A673 (cell line): ENCODE data around the gene SMIM45.

Experiments
- BruUV-seq: library from RNA; stranded (reverse); fragments of 400-500 nt; replicated peaks from 2 replicates; lab custom pipeline; 2021; lab: Mats Ljungman, UMichigan
- CTCF ChIA-PET: fragments of 300-600 bp; sonication (Branson Sonifier 250); formaldehyde crosslinking; loops from one replicate; lab custom pipeline; 2022; ENCODE audit warnings: antibody characterized with exemption; lab: Charles Lee
- POLR2A ChIA-PET: fragments of 300-600 bp; sonication (Branson Sonifier 250); formaldehyde crosslinking; loops from one replicate; lab custom pipeline; 2022; ENCODE audit warnings: antibody characterized with exemption; ENCODE audit not compliant: low non-redundant PET; lab: Charles Lee
- DNase-seq: peaks from one replicate; pipeline ENCODE4 v3.0.0-alpha.2; 2015; ENCODE audit warnings: low spot score
- H3K27ac ChIP-seq: fragments of 200-600 bp; sonication (generic); 2 replicates; pipeline ENCODE4 v1.5.1; 2016; ENCODE audit warnings: mixed run types, low read depth, mild to moderate bottlenecking, mixed read lengths, antibody characterized with exemption, low read length; ENCODE audit not compliant: poor library complexity, severe bottlenecking
- H3K27me3 ChIP-seq: fragments of 200-600 bp; sonication (generic); replicated peaks from 2 replicates; pipeline ENCODE4 v1.6.1; 2017; ENCODE audit warnings: mixed run types, low read depth, mild to moderate bottlenecking, mixed read lengths, antibody characterized with exemption, low read length; ENCODE audit not compliant: insufficient read depth, poor library complexity
- H3K36me3 ChIP-seq: fragments of 200-600 bp; sonication (generic); 2 replicates; pipeline ENCODE4 v1.6.1; 2016; ENCODE audit warnings: mixed run types, mild to moderate bottlenecking, mixed read lengths, antibody characterized with exemption, low read length; ENCODE audit not compliant: insufficient read depth, poor library complexity, severe bottlenecking
- H3K4me1 ChIP-seq: fragments of 200-600 bp; sonication (generic); 2 replicates; pipeline ENCODE4 v1.6.1; 2017; ENCODE audit warnings: mixed run types, mild to moderate bottlenecking, mixed read lengths, antibody characterized with exemption, low read length; ENCODE audit not compliant: insufficient read depth, poor library complexity, severe bottlenecking
- H3K4me3 ChIP-seq: fragments of 200-600 bp; sonication (generic); 2 replicates; pipeline ENCODE4 v1.5.1; 2016; ENCODE audit warnings: low read depth, mixed run types, mild to moderate bottlenecking, mixed read lengths, low read length; ENCODE audit not compliant: poor library complexity, severe bottlenecking
- H3K9me3 ChIP-seq: fragments of 200-600 bp; sonication (generic); 2 replicates; pipeline ENCODE4 v1.6.1; 2016; ENCODE audit warnings: mixed run types, low read depth, mild to moderate bottlenecking, mixed read lengths, antibody characterized with exemption, low read length; ENCODE audit not compliant: poor library complexity, severe bottlenecking
- EZH2 ChIP-seq: fragments of 200-600 bp; sonication (generic); IDR thresholded peaks from 2 replicates; pipeline ENCODE4 v1.6.1; 2017; ENCODE audit warnings: borderline replicate concordance, low read depth, mild to moderate bottlenecking, mixed read lengths, antibody characterized with exemption, low read length; ENCODE audit not compliant: poor library complexity, severe bottlenecking
- intact Hi-C: fragments of 100-400 bp; cut with micrococcal nuclease; formaldehyde crosslinking; loops from one replicate; pipeline ENCODE4 v1.10.0; 2022; ENCODE audit not compliant: unreplicated experiment
- TF ChIP-seq, protein P1 (sequence below): fragments of 300-800, 200-600 bp; sonication (generic); conservative IDR thresholded peaks from 2 replicates; pipeline ENCODE4 v1.5.1; 2017; ENCODE audit warnings: low read depth, mild to moderate bottlenecking, antibody characterized with exemption, low read length, moderate library complexity, mixed read lengths

SMIM45 gene

DNA sequence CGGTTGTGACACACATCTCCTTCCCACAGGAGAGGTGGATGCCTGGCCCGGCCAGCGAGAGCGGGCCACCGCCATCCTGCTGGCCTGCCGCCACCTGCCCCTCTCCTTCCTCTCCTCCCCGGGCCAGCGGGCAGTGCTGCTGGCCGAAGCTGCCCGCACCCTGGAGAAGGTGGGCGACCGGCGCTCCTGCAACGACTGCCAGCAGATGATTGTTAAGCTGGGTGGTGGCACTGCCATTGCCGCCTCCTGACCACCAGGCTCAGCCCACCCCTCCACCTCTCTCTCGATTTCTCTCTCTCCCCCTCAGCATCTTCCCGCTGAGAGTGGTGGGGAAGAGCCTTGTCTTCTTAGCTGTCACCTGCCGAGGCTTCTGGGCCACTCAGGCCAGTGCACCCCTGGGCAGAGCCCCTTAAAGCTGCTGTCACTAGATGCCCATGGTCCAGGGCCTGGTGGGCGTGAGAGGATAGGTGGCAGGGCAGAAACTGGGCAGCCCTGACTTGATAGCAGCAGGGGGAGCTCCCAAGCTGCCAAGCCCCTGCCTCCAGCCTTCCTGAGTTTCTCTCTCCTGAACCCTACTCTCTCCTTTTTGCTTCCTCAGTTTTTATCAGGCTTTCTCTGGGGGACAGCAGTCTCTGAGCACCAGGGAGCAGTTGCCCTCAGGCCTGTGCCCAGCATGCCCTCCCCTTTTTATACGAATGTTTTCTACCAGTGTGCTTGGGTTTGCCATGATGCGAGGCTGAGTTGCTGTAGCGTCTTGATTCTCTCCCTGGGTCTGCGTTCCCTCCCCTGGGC, 46.3 kb upstream of the SMIM45 start:
- peaks cover 13% of the 10 kb centered on the region for H3K4me1 ChIP-seq
- TF ChIP-seq, protein P1, sequence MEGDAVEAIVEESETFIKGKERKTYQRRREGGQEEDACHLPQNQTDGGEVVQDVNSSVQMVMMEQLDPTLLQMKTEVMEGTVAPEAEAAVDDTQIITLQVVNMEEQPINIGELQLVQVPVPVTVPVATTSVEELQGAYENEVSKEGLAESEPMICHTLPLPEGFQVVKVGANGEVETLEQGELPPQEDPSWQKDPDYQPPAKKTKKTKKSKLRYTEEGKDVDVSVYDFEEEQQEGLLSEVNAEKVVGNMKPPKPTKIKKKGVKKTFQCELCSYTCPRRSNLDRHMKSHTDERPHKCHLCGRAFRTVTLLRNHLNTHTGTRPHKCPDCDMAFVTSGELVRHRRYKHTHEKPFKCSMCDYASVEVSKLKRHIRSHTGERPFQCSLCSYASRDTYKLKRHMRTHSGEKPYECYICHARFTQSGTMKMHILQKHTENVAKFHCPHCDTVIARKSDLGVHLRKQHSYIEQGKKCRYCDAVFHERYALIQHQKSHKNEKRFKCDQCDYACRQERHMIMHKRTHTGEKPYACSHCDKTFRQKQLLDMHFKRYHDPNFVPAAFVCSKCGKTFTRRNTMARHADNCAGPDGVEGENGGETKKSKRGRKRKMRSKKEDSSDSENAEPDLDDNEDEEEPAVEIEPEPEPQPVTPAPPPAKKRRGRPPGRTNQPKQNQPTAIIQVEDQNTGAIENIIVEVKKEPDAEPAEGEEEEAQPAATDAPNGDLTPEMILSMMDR, result no peak
- TF ChIP-seq EZH2, result no peak
- no peak overlapping the region for H3K4me3 ChIP-seq
- intact Hi-C loops, result no loop called here
- ChIA-PET POLR2A (no interaction called here), CTCF (interaction anchor here (0.7 kb wide), 1 partner anchor 159 kb away, joined by 3 read pairs; no protein-coding TSS in a partner anchor)
- H3K27me3 ChIP-seq, result peaks cover 3% of the 10 kb centered on the region
- peaks cover 57% of the 10 kb centered on the region for H3K36me3 ChIP-seq
- H3K9me3 ChIP-seq, result no peaks in the 10 kb centered on the region
- BruUV-seq, result no TSS peak
- H3K27ac ChIP-seq, result peak overlapping the region; percentile 37
- DNase-seq, result no peak

DNA sequence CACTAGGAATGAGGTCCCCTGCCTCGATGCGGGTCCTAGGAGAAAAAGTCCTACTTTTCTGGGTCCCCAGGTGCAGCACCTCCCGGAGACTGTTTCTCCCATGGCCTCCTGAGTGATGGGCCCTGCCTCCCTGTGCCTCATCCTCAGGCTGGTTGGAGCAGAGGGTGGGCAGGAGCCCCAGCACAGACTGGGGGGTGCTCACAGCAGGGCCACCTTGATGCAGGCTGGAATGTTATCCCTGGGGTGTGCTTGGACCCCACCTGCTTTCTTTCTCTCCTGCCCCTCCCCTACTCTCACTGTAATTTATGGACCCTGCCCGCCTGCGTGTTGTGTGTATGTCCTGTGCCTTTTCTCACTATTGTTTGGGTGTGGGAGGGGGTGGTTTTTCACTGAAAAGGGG, 45.1 kb upstream of the SMIM45 start:
- Histone ChIP-seq H3K27me3 (peaks cover 12% of the 10 kb centered on the region), H3K4me1 (peaks cover 16% of the 10 kb centered on the region), H3K27ac (no peak overlapping the region), H3K4me3 (no peak overlapping the region), H3K9me3 (no peaks in the 10 kb centered on the region), H3K36me3 (peaks cover 46% of the 10 kb centered on the region)
- POLR2A ChIA-PET, result interaction anchor here (0.6 kb wide), 1 partner anchor 19 kb away, joined by 4 read pairs; no protein-coding TSS in a partner anchor
- CTCF ChIA-PET, result no interaction called here
- BruUV-seq, result TSS peak; percentile 54
- intact Hi-C loops, result no loop called here
- TF ChIP-seq, protein P1, result no peak
- no peak for TF ChIP-seq EZH2
- DNase-seq, result no peak

DNA sequence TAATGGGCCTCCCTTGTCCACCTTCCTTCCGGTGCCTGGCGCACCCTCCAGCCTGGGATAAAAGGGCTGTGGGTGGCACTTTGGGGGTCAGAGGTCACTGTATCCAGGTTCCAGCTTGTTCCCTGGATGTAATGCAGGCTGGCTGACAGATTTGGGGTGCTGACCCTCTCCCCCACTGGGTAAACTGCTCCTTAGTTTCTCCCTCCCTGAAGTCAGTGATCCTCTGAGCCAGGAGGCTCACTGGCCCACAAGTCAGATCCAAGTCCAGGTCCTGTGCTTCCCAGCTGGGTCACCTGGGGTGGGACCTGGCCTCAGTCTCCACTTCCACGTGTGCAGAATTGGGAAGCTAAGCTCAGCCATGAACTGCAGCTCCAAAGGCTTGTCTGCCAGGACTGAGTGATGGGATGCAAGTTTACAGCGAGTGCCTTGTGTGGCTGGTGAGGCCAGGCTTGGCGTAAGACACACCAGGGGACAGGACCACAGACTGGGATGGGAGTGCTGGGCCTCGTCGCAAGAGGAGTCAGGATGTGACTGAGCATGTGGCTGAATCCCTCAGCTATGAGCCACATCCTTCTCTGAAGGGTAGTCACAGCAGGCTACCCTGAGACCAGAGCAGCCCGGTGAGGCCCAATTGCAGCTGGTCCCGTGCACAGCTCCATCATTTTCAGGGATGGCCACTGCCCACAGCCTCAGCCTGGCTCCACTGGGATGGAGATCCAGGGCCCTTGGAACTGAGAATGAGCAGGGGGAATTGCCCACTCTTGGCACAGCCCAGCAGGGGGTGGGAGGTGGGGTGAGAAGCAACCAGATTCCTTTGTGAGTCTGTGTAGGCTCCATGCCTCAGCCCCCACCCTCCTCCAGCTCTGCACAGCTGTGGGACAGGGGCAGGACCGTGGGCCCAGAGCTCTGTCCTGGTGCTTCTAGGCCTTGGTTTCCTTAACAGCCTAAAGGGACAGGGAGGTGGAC, 44.2 kb upstream of the SMIM45 start:
- intact Hi-C loops, result no loop called here
- peak; percentile 59 for DNase-seq
- Histone ChIP-seq H3K4me3 (no peak overlapping the region), H3K27me3 (peaks cover 18% of the 10 kb centered on the region), H3K27ac (peak overlapping the region; percentile 42), H3K36me3 (peaks cover 42% of the 10 kb centered on the region), H3K4me1 (peaks cover 16% of the 10 kb centered on the region), H3K9me3 (no peaks in the 10 kb centered on the region)
- POLR2A ChIA-PET, result interaction anchor here (0.6 to 0.7 kb wide), 2 partner anchors 18 to 318 kb away, joined by 3 to 4 read pairs; partner anchors contain the start of gene PMM1
- CTCF ChIA-PET, result no interaction called here
- no TSS peak for BruUV-seq
- TF ChIP-seq, protein P1, result no peak
- no peak for TF ChIP-seq EZH2
